ENCODE results near the gene UBE2J2. TPM values are rescaled to one million over a fixed set of nuclear protein-coding genes. Genes with fewer than 3 reads are reported as not detected.

Gene UBE2J2
- total and polyA plus RNA-seq, 2 of the 13 experiments (the other 11 are each of a cell fraction or from before 2014, with no cell fraction given) = 25.4 to 29.4 TPM

DNA sequence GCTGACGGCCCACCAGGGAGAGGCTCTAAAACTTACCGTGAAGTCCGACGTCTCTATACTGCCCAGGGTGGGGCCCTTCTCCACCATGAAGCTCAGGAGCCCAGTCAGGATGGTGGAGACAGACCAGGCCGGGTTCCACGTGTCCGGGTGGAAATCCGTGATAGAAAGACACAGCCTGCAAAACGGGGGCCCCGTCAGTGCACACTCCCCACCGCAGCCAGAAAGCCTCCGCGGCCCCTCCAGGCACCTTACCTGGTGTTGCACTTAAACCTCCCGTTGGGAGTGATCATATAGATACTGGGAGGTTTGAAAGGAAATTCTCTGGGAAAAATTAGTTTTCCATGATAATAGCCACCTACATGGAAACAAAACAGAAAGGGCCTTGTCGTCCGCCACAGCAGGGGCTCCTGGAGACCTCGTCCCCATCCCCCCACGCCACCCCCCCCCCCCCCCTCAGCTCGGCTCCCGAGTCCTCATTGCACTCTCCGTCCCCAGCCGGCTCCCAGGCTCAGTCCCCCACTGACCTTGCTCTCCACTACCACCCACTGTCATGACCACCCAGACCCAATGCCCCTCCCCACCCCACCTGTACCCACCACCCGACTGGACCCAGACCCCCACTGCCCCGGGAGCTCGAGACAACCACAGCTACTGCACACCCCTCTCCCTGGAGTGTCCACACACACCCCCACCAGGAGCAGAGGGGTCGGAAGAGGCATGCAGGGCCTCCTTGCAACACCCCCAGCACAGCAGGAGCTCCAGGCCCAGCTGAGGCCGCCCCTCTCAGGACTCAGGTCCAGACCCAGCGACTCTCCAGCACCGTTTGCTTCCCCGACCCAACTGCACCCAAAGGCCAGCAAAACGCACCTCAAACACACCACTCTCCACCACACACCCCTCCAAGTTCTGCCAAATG, 16.4 kb downstream of the UBE2J2 start:
- in situ Hi-C loops (cut with HindIII; ENCODE audit: extremely low pct_ligation_motif_present, low pct_unique_long_range_greater_than_20kb) = no loop called here
- peaks cover 17 to 45% of the 10 kb centered on the region in 2 experiments; a peak in 4 of 5 replicates for H3K36me3 ChIP-seq (replicated peaks in 1 of 2; ENCODE audit: control insufficient read depth in 1 of 2, insufficient read depth in 2 of 2, low read length in 2 of 2)

DNA sequence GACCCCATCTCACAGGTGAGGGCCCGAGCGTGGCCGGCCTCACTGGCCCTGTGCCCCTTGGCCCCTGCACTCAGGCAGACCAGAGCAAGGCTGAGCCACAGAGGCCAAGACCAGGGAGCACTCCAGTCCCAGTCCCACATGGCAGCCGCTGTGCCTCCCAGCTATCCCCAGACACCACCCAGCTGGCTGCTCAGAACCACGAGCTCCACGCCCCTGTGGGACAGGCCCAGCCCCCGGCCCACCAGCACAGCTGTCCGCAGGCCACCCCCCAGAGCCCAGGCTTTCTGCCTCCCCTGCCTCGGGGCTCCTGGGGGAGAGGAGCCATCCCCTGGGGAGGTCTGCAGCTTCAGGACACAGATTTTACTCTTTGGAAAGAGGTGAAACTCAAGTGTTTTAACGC, 18.0 kb downstream of the UBE2J2 start:
- in situ Hi-C loops (cut with HindIII; ENCODE audit: extremely low pct_ligation_motif_present, low pct_unique_long_range_greater_than_20kb) (no loop called here), intact Hi-C loops (cut with micrococcal nuclease; ENCODE audit: unreplicated experiment) (no loop called here)
- FAIRE-seq (no peak), DNase-seq (ENCODE audit: low spot score) (no peak), ATAC-seq (no peak)
- H4K20me1 ChIP-seq (ENCODE audit: insufficient read depth, low read length) = no peaks in the 10 kb centered on the region
- no peak overlapping the region for H3K4me3 ChIP-seq (replicated peaks in 1 of 3; ENCODE audit: insufficient read depth in 1 of 3, low read depth in 2 of 3, low read length in 3 of 3)
- H2AFZ ChIP-seq (ENCODE audit: low read length) = no peak overlapping the region
- H3K4me1 ChIP-seq (ENCODE audit: insufficient read depth, low read length) = no peaks in the 10 kb centered on the region
- TSS peak; percentile 52 for BruUV-seq (replicated peaks)
- no peaks in the 10 kb centered on the region for H3K79me2 ChIP-seq (ENCODE audit: insufficient read depth, low read length)
- H3K9ac ChIP-seq (ENCODE audit: insufficient read depth, low read depth, low read length) = no peak overlapping the region
- TF ChIP-seq RBM22 (optimal IDR thresholded peaks at IDR 0.05; ENCODE audit: low read length) = peak; percentile 17
- TF ChIP-seq NFKB2 (CRISPR knock-in tag; IDR thresholded peaks at IDR 0.05; ENCODE audit: borderline replicate concordance) = no peak
- 0 out of 2 replicates have a peak, but pooled peaks have one; percentile 36 for TF ChIP-seq RBFOX2 (IDR thresholded peaks at IDR 0.05; ENCODE audit: low read depth, low read length)
- no peak for TF ChIP-seq KDM4B (CRISPR knock-in tag; IDR thresholded peaks at IDR 0.05)
- H3K4me2 ChIP-seq (ENCODE audit: low read depth, low read length) = no peak overlapping the region
- H3K27me3 ChIP-seq (ENCODE audit: control insufficient read depth in 1 of 2, insufficient read depth in 2 of 2, low read length in 2 of 2) = no peaks in the 10 kb centered on the region
- H3K36me3 ChIP-seq (replicated peaks in 1 of 2; ENCODE audit: control insufficient read depth in 1 of 2, insufficient read depth in 2 of 2, low read length in 2 of 2) = peaks cover 13 to 31% of the 10 kb centered on the region in 2 experiments; a peak in 4 of 5 replicates
- ChIA-PET POLR2A (no interaction called here), CTCF (ENCODE audit: low intra/inter-chr PET ratio, low total read pairs) (no interaction called here)
- 99% methylated on average over 4 of the region's 10 CpGs for WGBS (ENCODE audit: low lambda C conversion rate)
- no peak overlapping the region for H3K27ac ChIP-seq (ENCODE audit: extremely low read length, insufficient read depth, low read length)
- no peaks in the 10 kb centered on the region for H3K9me3 ChIP-seq (ENCODE audit: low read length)

More for the DNA sequence above, 16.4 kb downstream of the UBE2J2 start:
- intact Hi-C loops (cut with micrococcal nuclease; ENCODE audit: unreplicated experiment) = no loop called here
- H4K20me1 ChIP-seq (ENCODE audit: insufficient read depth, low read length) = no peaks in the 10 kb centered on the region
- TF ChIP-seq AGO2 (optimal IDR thresholded peaks at IDR 0.05; ENCODE audit: low read depth, low read length) (peak; percentile 30), BHLHE40 (IDR thresholded peaks at IDR 0.05; ENCODE audit: low read length) (no peak)
- ChIA-PET POLR2A (no interaction called here), CTCF (ENCODE audit: low intra/inter-chr PET ratio, low total read pairs) (no interaction called here)
- no TSS peak for BruUV-seq (replicated peaks)
- no peak overlapping the region for H3K4me2 ChIP-seq (ENCODE audit: low read depth, low read length)
- no peak overlapping the region for H3K4me3 ChIP-seq (replicated peaks in 1 of 3; ENCODE audit: insufficient read depth in 1 of 3, low read depth in 2 of 3, low read length in 3 of 3)
- no peak overlapping the region for H3K9ac ChIP-seq (ENCODE audit: insufficient read depth, low read depth, low read length)
- DNase-seq (ENCODE audit: low spot score) (no peak), ATAC-seq (no peak), FAIRE-seq (no peak)
- H3K9me3 ChIP-seq (ENCODE audit: low read length) = no peaks in the 10 kb centered on the region
- no peaks in the 10 kb centered on the region for H3K27me3 ChIP-seq (ENCODE audit: control insufficient read depth in 1 of 2, insufficient read depth in 2 of 2, low read length in 2 of 2)
- 95% methylated on average over 24 of the region's 31 CpGs for WGBS (ENCODE audit: low lambda C conversion rate)
- no peaks in the 10 kb centered on the region for H3K79me2 ChIP-seq (ENCODE audit: insufficient read depth, low read length)
- H2AFZ ChIP-seq (ENCODE audit: low read length) = no peak overlapping the region
- H3K4me1 ChIP-seq (ENCODE audit: insufficient read depth, low read length) = no peaks in the 10 kb centered on the region
- H3K27ac ChIP-seq (ENCODE audit: extremely low read length, insufficient read depth, low read length) = no peak overlapping the region

All from HepG2 (cell line).